Epithelial cell of esophagus (primary cell): ENCODE results near the gene IL16.

Source experiments
- DNase-seq: peaks from one replicate; pipeline ENCODE4 v3.0.0; 2010; ENCODE audit warnings: low read depth
- H3K4me3 ChIP-seq: 2 replicates; pipeline ENCODE4 v1.5.1; 2011; ENCODE audit warnings: mild to moderate bottlenecking, low read length, control low read depth
- CTCF ChIP-seq: IDR thresholded peaks from 2 replicates; pipeline ENCODE4 v1.5.1; 2011; ENCODE audit warnings: low read depth, mild to moderate bottlenecking, low read length, control low read depth, inconsistent platforms; ENCODE audit not compliant: insufficient read depth; ENCODE audit errors: missing control alignments

Gene IL16

GRCh38 chr15:81174792-81175327, 21.8 kb upstream of the IL16 start:
- no peak for DNase-seq
- H3K4me3 ChIP-seq, result no peak overlapping the region
- no peak for TF ChIP-seq CTCF

- no peak for DNase-seq
- H3K4me3 ChIP-seq, result no peak overlapping the region
- TF ChIP-seq CTCF, result no peak
These were observed 21.2 kb upstream of the IL16 start for GRCh38 chr15:81175496-81175895.

- no peak for DNase-seq
- TF ChIP-seq CTCF, result no peak
- no peak overlapping the region for H3K4me3 ChIP-seq
These were observed 20.3 kb upstream of the IL16 start for GRCh38 chr15:81176291-81176893.

- no peak for DNase-seq
- TF ChIP-seq CTCF, result no peak
- no peak overlapping the region for H3K4me3 ChIP-seq
These were observed 18.3 kb upstream of the IL16 start for GRCh38 chr15:81178365-81178764.

- no peak for TF ChIP-seq CTCF
- H3K4me3 ChIP-seq, result no peak overlapping the region
- no peak for DNase-seq
These were observed 15.5 kb upstream of the IL16 start for GRCh38 chr15:81181220-81181619.

GRCh38 chr15:81182031-81182755, 14.5 kb upstream of the IL16 start:
- no peak for DNase-seq
- no peak for TF ChIP-seq CTCF
- no peak overlapping the region for H3K4me3 ChIP-seq
